HG03439 (cell line): ENCODE data around the gene ADAM15.

Experiments
- ATAC-seq: cut with Tn5 transposase; IDR thresholded peaks from one replicate; pipeline ENCODE4 v1.9.1; 2021; ENCODE audit warnings: mild to moderate bottlenecking, moderate library complexity; ENCODE audit not compliant: unreplicated experiment

The ADAM15 gene

GRCh38 chr1:155049651-155050559 is 1.2 kb upstream of the ADAM15 start:
- ATAC-seq, result no peak

GRCh38 chr1:155051342-155051776 is 243 bp downstream of the ADAM15 start:
- ATAC-seq, result peak; percentile 10

- ATAC-seq, result no peak
Observed at GRCh38 chr1:155051777-155052398, 772 bp downstream of the ADAM15 start.

GRCh38 chr1:155052439-155053395 is 1.6 kb downstream of the ADAM15 start:
- ATAC-seq, result no peak

GRCh38 chr1:155053531-155054105 is 2.5 kb downstream of the ADAM15 start:
- no peak for ATAC-seq

- no peak for ATAC-seq
Observed at GRCh38 chr1:155057104-155057503, 6.0 kb downstream of the ADAM15 start.

- no peak for ATAC-seq
Observed at GRCh38 chr1:155057788-155058211, 6.7 kb downstream of the ADAM15 start.

GRCh38 chr1:155060736-155061135 is 9.6 kb downstream of the ADAM15 start:
- no peak for ATAC-seq

GRCh38 chr1:155061381-155062150 is 10.4 kb downstream of the ADAM15 start:
- peak; percentile 43 for ATAC-seq

- no peak for ATAC-seq
Observed at GRCh38 chr1:155062151-155062686, 11.1 kb downstream of the ADAM15 start.

- no peak for ATAC-seq
Observed at GRCh38 chr1:155062702-155063411, 11.7 kb downstream of the ADAM15 start.

GRCh38 chr1:155063550-155064110 is 12.5 kb downstream of the ADAM15 start, which contains the start of gene EFNA4:
Gene EFNA4 (plus strand): TSS chr1:155063740. CDS start chr1:155063824, 84 bp downstream.
- ATAC-seq, result peak; percentile 56

GRCh38 chr1:155064111-155064831 is 13.2 kb downstream of the ADAM15 start:
- ATAC-seq, result peak; percentile 5

- no peak for ATAC-seq
Observed at GRCh38 chr1:155064832-155065429, 13.8 kb downstream of the ADAM15 start.

GRCh38 chr1:155066777-155067176 is 15.7 kb downstream of the ADAM15 start:
- no peak for ATAC-seq

GRCh38 chr1:155068599-155068998 is 17.5 kb downstream of the ADAM15 start:
- no peak for ATAC-seq

- no peak for ATAC-seq
Observed at GRCh38 chr1:155069551-155070157, 18.5 kb downstream of the ADAM15 start.
